GM12878 (cell line): Measurements from ENCODE around the gene TRIM3. TPM values are rescaled to one million over a fixed set of nuclear protein-coding genes. Genes with fewer than 3 reads are reported as not detected.

Experiments used
- CEBPB ChIP-seq, 2 experiments: fragments of 150-350 bp in 1 of 2; IDR thresholded peaks; 2 replicates each; pipeline ENCODE4 v1.6.1; 2012 to 2014; ENCODE audit warnings: low read depth in 2 of 2, low read length in 2 of 2, borderline replicate concordance in 1 of 2, inconsistent platforms in 1 of 2
- GATAD2B ChIP-seq: fragments of 450-650 bp; conservative IDR thresholded peaks from 2 replicates; pipeline ENCODE4 v1.6.1; 2017; ENCODE audit warnings: low read depth, mild to moderate bottlenecking, moderate library complexity
- HCFC1 ChIP-seq: fragments of 150-350 bp; IDR thresholded peaks from 2 replicates; pipeline ENCODE4 v1.6.1; 2014; ENCODE audit warnings: low read length
- JUND ChIP-seq: IDR thresholded peaks from 2 replicates; pipeline ENCODE4 v1.6.1; 2012; ENCODE audit warnings: low read depth, mild to moderate bottlenecking, low read length, improper control_type of control experiment, moderate library complexity
- KDM1A ChIP-seq: fragments of 200-600 bp; sonication (generic); IDR thresholded peaks from 2 replicates; pipeline ENCODE4 v1.6.1; 2016; ENCODE audit warnings: borderline replicate concordance
- MTA2 ChIP-seq: fragments of 450-650 bp; IDR thresholded peaks from 2 replicates; pipeline ENCODE4 v1.6.1; 2016; ENCODE audit warnings: low read depth, mild to moderate bottlenecking, moderate library complexity
- NKRF ChIP-seq: fragments of 450-650 bp; conservative IDR thresholded peaks from 2 replicates; pipeline ENCODE4 v1.6.1; 2017; ENCODE audit warnings: mild to moderate bottlenecking, moderate library complexity
- PKNOX1 ChIP-seq: fragments of 450-650 bp; IDR thresholded peaks from 2 replicates; pipeline ENCODE4 v1.6.1; 2016; ENCODE audit warnings: mild to moderate bottlenecking
- PML ChIP-seq: IDR thresholded peaks from 2 replicates; pipeline ENCODE4 v1.6.1; 2012; ENCODE audit warnings: low read length, inconsistent platforms
- POLR2AphosphoS2 ChIP-seq: IDR thresholded peaks from 2 replicates; pipeline ENCODE4 v1.6.1; 2011; ENCODE audit warnings: low read depth, mild to moderate bottlenecking, low read length, improper control_type of control experiment, moderate library complexity
- POU2F2 ChIP-seq: IDR thresholded peaks from 3 replicates; pipeline ENCODE4 v1.6.1; 2011; ENCODE audit warnings: low read depth, mild to moderate bottlenecking, low read length, borderline replicate concordance
- PRDM15 ChIP-seq: fragments of 450-650 bp; formaldehyde crosslinking; IDR thresholded peaks from 2 replicates; pipeline ENCODE4 v1.4.0; 2020; ENCODE audit warnings: mild to moderate bottlenecking, moderate library complexity
- RELA ChIP-seq: fragments of 450-650 bp; IDR thresholded peaks from 2 replicates; pipeline ENCODE4 v1.8.0; 2014; ENCODE audit warnings: borderline replicate concordance; ENCODE audit not compliant: partially characterized antibody
- SKIL ChIP-seq: fragments of 450-650 bp; IDR thresholded peaks from 2 replicates; pipeline ENCODE4 v1.6.1; 2017; ENCODE audit warnings: mild to moderate bottlenecking, low read depth, inconsistent platforms; ENCODE audit not compliant: poor library complexity, severe bottlenecking
- STAT3 ChIP-seq: IDR thresholded peaks from 2 replicates; pipeline ENCODE4 v1.6.1; 2011; ENCODE audit warnings: low read depth, low read length, improper control_type of control experiment
- WRNIP1 ChIP-seq: IDR thresholded peaks from 2 replicates; pipeline ENCODE4 v1.6.1; 2011; ENCODE audit warnings: low read depth, low read length, improper control_type of control experiment, borderline replicate concordance
- ZBTB33 ChIP-seq: fragments of 450-650 bp; IDR thresholded peaks from 2 replicates; pipeline ENCODE4 v1.6.1; 2017; ENCODE audit warnings: mild to moderate bottlenecking
- ZSCAN29 ChIP-seq: fragments of 450-650 bp; IDR thresholded peaks from 2 replicates; pipeline ENCODE4 v1.6.1; 2017; ENCODE audit warnings: mild to moderate bottlenecking, moderate library complexity
- polyA plus RNA-seq, 11 experiments: library from polyadenylated mRNA; depleted of rRNA in 4 of 11; unstranded in 6 of 11; stranded (reverse) in 5 of 11; fragments of >200 nt; fragmentation: Nextera tagmentation in 4 of 11; fragmentation: Illumina TruSeq in 1 of 11; extraction: Ambion mirVana in 4 of 11; extraction: Trizol in 1 of 11; gene quantifications; 1 replicate in 1 of 11; 2 replicates in 10 of 11; pipeline versions ENCODE4 v1.2.1 to v1.2.3, GENCODE V29; 2011 to 2016; ENCODE audit warnings: inconsistent platforms in 2 of 11, missing spikeins in 2 of 11, low read depth in 1 of 11
- total RNA-seq, 4 experiments: library from RNA; depleted of rRNA in 3 of 4; stranded (reverse); fragments of >200 nt in 3 of 4; fragmentation: Illumina TruSeq in 1 of 4; extraction: Trizol in 1 of 4; gene quantifications; 2 replicates each; pipeline versions ENCODE4 v1.2.1 to v1.2.3, GENCODE V29; 2013 to 2021

The TRIM3 gene
- total and polyA plus RNA-seq, 10 of the 15 experiments (the other 5 are each of a cell fraction or from before 2014, with no cell fraction given), result 0.34 to 11.8 (median 4.8) TPM

GRCh38 chr11:6481012-6481923 is 7.5 kb upstream of the TRIM3 start, which contains the start of the genes ARFIP2 and TIMM10B (continued):
- TF ChIP-seq NKRF, result peak; percentile 79
- TF ChIP-seq STAT3, result no peak
- TF ChIP-seq ZBTB33, result no peak
- no peak for TF ChIP-seq PRDM15 (CRISPR knock-in tag)
- TF ChIP-seq CEBPB (IDR thresholded peaks at IDR 0.05; ENCODE audit: borderline replicate concordance in 1 of 2, low read depth in 2 of 2, low read length in 2 of 2), result no peak
- no peak for TF ChIP-seq ZSCAN29
- TF ChIP-seq JUND, result no peak
- TF ChIP-seq WRNIP1, result peak; percentile 50; the same call in 1 of the 2 replicates
- TF ChIP-seq RELA, result peak; percentile 63
- peak; percentile 82 for TF ChIP-seq HCFC1
- peak; percentile 76; the same call in 1 of the 3 replicates for TF ChIP-seq POU2F2
- no peak for TF ChIP-seq SKIL
- peak; percentile 96 for TF ChIP-seq PML
- TF ChIP-seq PKNOX1, result peak; percentile 79
- TF ChIP-seq POLR2AphosphoS2, result peak; percentile 72
- no peak for TF ChIP-seq KDM1A
- peak; percentile 65 for TF ChIP-seq GATAD2B
- TF ChIP-seq MTA2, result no peak
